Liver (tissue), 9 donors: ENCODE data around the gene OTUD7B. TPM values are rescaled to one million over a fixed set of nuclear protein-coding genes. Genes with fewer than 3 reads are reported as not detected.

ENCODE experiments used
- DNase-seq: peaks from one replicate; pipeline ENCODE4 v3.0.0-alpha.2; 2017; ENCODE audit warnings: low spot score
- H3K27ac ChIP-seq, 2 donors: one replicate each; pipeline ENCODE4 v1.7.0; 2013; ENCODE audit warnings: inconsistent platforms in 2 of 2, low read length in 2 of 2, control low read depth in 1 of 2, low read depth in 1 of 2, mild to moderate bottlenecking in 1 of 2
- H3K27me3 ChIP-seq, 4 donors: one replicate each; pipeline versions ENCODE4 v1.6.1 to v1.7.0; 2013; ENCODE audit warnings: low read length in 3 of 4, inconsistent platforms in 1 of 4, mild to moderate bottlenecking in 1 of 4, moderate library complexity in 1 of 4; ENCODE audit not compliant: control insufficient read depth in 4 of 4, insufficient read depth in 4 of 4
- H3K36me3 ChIP-seq, 4 donors: one replicate each; pipeline versions ENCODE4 v1.6.1 to v1.7.0; 2013; ENCODE audit warnings: low read length in 3 of 4, mild to moderate bottlenecking in 3 of 4, low read depth in 1 of 4, moderate library complexity in 1 of 4; ENCODE audit not compliant: control insufficient read depth in 4 of 4, insufficient read depth in 3 of 4
- H3K4me1 ChIP-seq, 4 donors: one replicate each; pipeline versions ENCODE4 v1.6.1 to v1.7.0; 2013; ENCODE audit warnings: low read length in 3 of 4, mild to moderate bottlenecking in 3 of 4, moderate library complexity in 1 of 4; ENCODE audit not compliant: control insufficient read depth in 4 of 4, insufficient read depth in 4 of 4
- H3K4me3 ChIP-seq, 3 donors: one replicate each; pipeline versions ENCODE4 v1.6.1 to v1.7.0; 2013; ENCODE audit warnings: low read length in 3 of 3, control low read depth in 1 of 3, low read depth in 1 of 3, mild to moderate bottlenecking in 1 of 3
- H3K9ac ChIP-seq, 2 donors: one replicate each; pipeline ENCODE4 v1.7.0; 2013; ENCODE audit warnings: low read length in 2 of 2, mild to moderate bottlenecking in 2 of 2, moderate library complexity in 2 of 2, control low read depth in 1 of 2, low read depth in 1 of 2
- H3K9me3 ChIP-seq, 4 donors: one replicate each; pipeline versions ENCODE4 v1.6.1 to v1.7.0; 2013; ENCODE audit warnings: low read length in 3 of 4; ENCODE audit not compliant: control insufficient read depth in 4 of 4
- ATF3 ChIP-seq: IDR thresholded peaks from 2 replicates; pipeline ENCODE4 v1.6.1; 2016; ENCODE audit warnings: antibody characterized with exemption
- CTCF ChIP-seq: fragments of 150-350 bp; IDR thresholded peaks from 2 replicates; pipeline ENCODE4 v1.5.1; 2017; ENCODE audit warnings: improper control_type of control experiment, low read depth, low read length; ENCODE audit not compliant: missing input control
- EGR1 ChIP-seq, 2 donors: IDR thresholded peaks; 2 replicates each; pipeline ENCODE4 v1.6.1; 2016 to 2018; ENCODE audit warnings: antibody characterized with exemption in 2 of 2, low read depth in 2 of 2
- FOXA1 ChIP-seq: IDR thresholded peaks from 2 replicates; pipeline ENCODE4 v1.6.1; 2016; ENCODE audit warnings: antibody characterized with exemption
- FOXA2 ChIP-seq: IDR thresholded peaks from 2 replicates; pipeline ENCODE4 v1.6.1; 2016; ENCODE audit warnings: antibody characterized with exemption
- GABPA ChIP-seq, 2 donors: IDR thresholded peaks in 1 of 2; conservative IDR thresholded peaks in 1 of 2; 2 replicates each; pipeline ENCODE4 v1.6.1; 2016; ENCODE audit warnings: antibody characterized with exemption in 2 of 2, mild to moderate bottlenecking in 1 of 2, moderate library complexity in 1 of 2
- HNF4A ChIP-seq, 2 donors: conservative IDR thresholded peaks; 2 replicates each; pipeline ENCODE4 v1.6.1; 2016; ENCODE audit warnings: antibody characterized with exemption in 2 of 2, mild to moderate bottlenecking in 2 of 2
- HNF4G ChIP-seq: IDR thresholded peaks from 2 replicates; pipeline ENCODE4 v1.6.1; 2016; ENCODE audit warnings: antibody characterized with exemption
- JUND ChIP-seq, 2 donors: IDR thresholded peaks; 2 replicates each; pipeline ENCODE4 v1.6.1; 2016; ENCODE audit warnings: antibody characterized with exemption in 2 of 2
- MAX ChIP-seq: IDR thresholded peaks from 2 replicates; pipeline ENCODE4 v1.6.1; 2016; ENCODE audit warnings: antibody characterized with exemption
- NR2F2 ChIP-seq: IDR thresholded peaks from 2 replicates; pipeline ENCODE4 v1.6.1; 2016; ENCODE audit warnings: antibody characterized with exemption
- RAD21 ChIP-seq, 2 donors: IDR thresholded peaks; 2 replicates each; pipeline ENCODE4 v1.6.1; 2016; ENCODE audit warnings: antibody characterized with exemption in 2 of 2, mild to moderate bottlenecking in 2 of 2
- REST ChIP-seq: IDR thresholded peaks from 2 replicates; pipeline ENCODE4 v1.6.1; 2016; ENCODE audit warnings: antibody characterized with exemption, mild to moderate bottlenecking
- RXRA ChIP-seq, 2 donors: IDR thresholded peaks; 2 replicates each; pipeline ENCODE4 v1.6.1; 2017 to 2018; ENCODE audit warnings: antibody characterized with exemption in 2 of 2, mild to moderate bottlenecking in 1 of 2
- SP1 ChIP-seq: IDR thresholded peaks from 2 replicates; pipeline ENCODE4 v1.6.1; 2018; ENCODE audit warnings: antibody characterized with exemption, mild to moderate bottlenecking
- TAF1 ChIP-seq: conservative IDR thresholded peaks from 2 replicates; pipeline ENCODE4 v1.6.1; 2016; ENCODE audit warnings: antibody characterized with exemption, mild to moderate bottlenecking
- YY1 ChIP-seq: IDR thresholded peaks from 2 replicates; pipeline ENCODE4 v1.6.1; 2016; ENCODE audit warnings: antibody characterized with exemption, mild to moderate bottlenecking
- ZBTB33 ChIP-seq: IDR thresholded peaks from 2 replicates; pipeline ENCODE4 v1.6.1; 2016; ENCODE audit warnings: antibody characterized with exemption
- polyA plus RNA-seq, 2 donors: library from polyadenylated mRNA; stranded (reverse) in 1 of 2; unstranded in 1 of 2; fragments of 200-250 nt in 1 of 2; fragments of >200 nt in 1 of 2; fragmentation: Nextera tagmentation in 1 of 2; extraction: Ambion mirVana in 1 of 2; gene quantifications; one replicate each; pipeline versions ENCODE4 v1.2.1 to v1.2.3, GENCODE V29; 2013 to 2015
- total RNA-seq, 2 donors: library from RNA; depleted of rRNA; stranded (reverse); fragments of >200 nt; gene quantifications; one replicate each; pipeline ENCODE4 v1.2.3, GENCODE V29; 2014
- donor health status: healthy.
- donor health status: healthy.
- donor health status: healthy.
- donor health status: healthy.
- donor health status: healthy.

OTUD7B gene
- total and polyA plus RNA-seq, 4 donors: 2.1 to 19.2 (median 6.9) TPM

- Histone ChIP-seq H3K9ac (no peak overlapping the region), H3K36me3 (peaks cover 0 to 3% (median 0%) of the 10 kb centered on the region in 4 donors), H3K4me1 (peaks cover 0 to 8% (median 0%) of the 10 kb centered on the region in 4 donors), H3K27me3 (no peaks in the 10 kb centered on the region), H3K9me3 (no peaks in the 10 kb centered on the region), H3K27ac (no peak overlapping the region), H3K4me3 (no peak overlapping the region)
- DNase-seq: no peak
- TF ChIP-seq FOXA2: no peak
- TF ChIP-seq ZBTB33: no peak
- no peak for TF ChIP-seq SP1
- no peak for TF ChIP-seq GABPA (IDR thresholded peaks at IDR 0.05 in 1 of 2, conservative IDR thresholded peaks at IDR 0.05 in 1 of 2)
- TF ChIP-seq YY1: no peak
- TF ChIP-seq CTCF: no peak
- TF ChIP-seq MAX: no peak
- no peak for TF ChIP-seq HNF4A (conservative IDR thresholded peaks at IDR 0.05)
- TF ChIP-seq HNF4G: no peak
- TF ChIP-seq TAF1: no peak
- TF ChIP-seq REST: no peak
- TF ChIP-seq RXRA (IDR thresholded peaks at IDR 0.05): no peak
- no peak for TF ChIP-seq NR2F2
- no peak for TF ChIP-seq RAD21 (IDR thresholded peaks at IDR 0.05)
- no peak for TF ChIP-seq FOXA1
- no peak for TF ChIP-seq JUND (IDR thresholded peaks at IDR 0.05)
- no peak for TF ChIP-seq ATF3
- TF ChIP-seq EGR1 (IDR thresholded peaks at IDR 0.05; ENCODE audit: low read depth in 2 of 2): no peak
Measured at GRCh38 chr1:149993764-149994163, 16.8 kb downstream of the OTUD7B start.
